ENCODE measurements around the gene COP1. TPM values are rescaled to one million over a fixed set of nuclear protein-coding genes. Genes with fewer than 3 reads are reported as not detected.

The COP1 gene
- total RNA-seq, 6 experiments from 2014 or later: 27.8 to 33.0 (median 30.1) TPM

GRCh38 chr1:176227579-176227978 lies 20.5 kb upstream of the COP1 start:
- Mint-ChIP-seq H3K36me3 (ENCODE audit: low read depth) (no peaks in the 10 kb centered on the region), H3K27me3 (ENCODE audit: insufficient read depth) (peaks cover 5% of the 10 kb centered on the region; the same call in 1 of the 2 replicates), H3K4me3 (peak overlapping the region; percentile 79; the same call in 1 of the 2 replicates), H3K27ac (peak overlapping the region; percentile 64; the same call in 1 of the 2 replicates), H3K4me1 (ENCODE audit: low read depth) (peaks cover 11% of the 10 kb centered on the region; the same call in 1 of the 2 replicates), H3K9me3 (no peaks in the 10 kb centered on the region)
- TF ChIP-seq CTCF (IDR thresholded peaks at IDR 0.05): no peak
- no peak for DNase-seq

GRCh38 chr1:176225911-176226310 lies 18.8 kb upstream of the COP1 start:
- peaks cover 11% of the 10 kb centered on the region; the same call in 1 of the 2 replicates for H3K4me1 Mint-ChIP-seq (ENCODE audit: low read depth)
- peaks cover 5% of the 10 kb centered on the region; the same call in 1 of the 2 replicates for H3K27me3 Mint-ChIP-seq (ENCODE audit: insufficient read depth)
- no peak for TF ChIP-seq CTCF (IDR thresholded peaks at IDR 0.05)
- no peak overlapping the region for H3K27ac Mint-ChIP-seq
- H3K36me3 Mint-ChIP-seq (ENCODE audit: low read depth): no peaks in the 10 kb centered on the region
- no peaks in the 10 kb centered on the region for H3K9me3 Mint-ChIP-seq
- DNase-seq: no peak
- no peak overlapping the region for H3K4me3 Mint-ChIP-seq

- Mint-ChIP-seq H3K27ac (no peak overlapping the region), H3K4me3 (no peak overlapping the region), H3K4me1 (ENCODE audit: low read depth) (peaks cover 11% of the 10 kb centered on the region; the same call in 1 of the 2 replicates), H3K36me3 (ENCODE audit: low read depth) (no peaks in the 10 kb centered on the region), H3K27me3 (ENCODE audit: insufficient read depth) (peaks cover 5% of the 10 kb centered on the region; the same call in 1 of the 2 replicates), H3K9me3 (no peaks in the 10 kb centered on the region)
- no peak for DNase-seq
- no peak for TF ChIP-seq CTCF (IDR thresholded peaks at IDR 0.05)
These were observed 18.4 kb upstream of the COP1 start for GRCh38 chr1:176225479-176225875.

- Mint-ChIP-seq H3K27ac (no peak overlapping the region), H3K4me1 (ENCODE audit: low read depth) (peaks cover 4% of the 10 kb centered on the region; the same call in 1 of the 2 replicates), H3K4me3 (no peak overlapping the region), H3K9me3 (no peaks in the 10 kb centered on the region), H3K27me3 (ENCODE audit: insufficient read depth) (peaks cover 3% of the 10 kb centered on the region), H3K36me3 (ENCODE audit: low read depth) (no peaks in the 10 kb centered on the region)
- TF ChIP-seq CTCF (IDR thresholded peaks at IDR 0.05): no peak
- DNase-seq: no peak
These were observed 15.1 kb upstream of the COP1 start for GRCh38 chr1:176222196-176222595.

- H3K27me3 Mint-ChIP-seq (ENCODE audit: insufficient read depth): peaks cover 5% of the 10 kb centered on the region
- no peak overlapping the region for H3K27ac Mint-ChIP-seq
- H3K36me3 Mint-ChIP-seq (ENCODE audit: low read depth): no peaks in the 10 kb centered on the region
- no peak for DNase-seq
- no peaks in the 10 kb centered on the region for H3K4me1 Mint-ChIP-seq (ENCODE audit: low read depth)
- H3K4me3 Mint-ChIP-seq: no peak overlapping the region
- H3K9me3 Mint-ChIP-seq: no peaks in the 10 kb centered on the region
- TF ChIP-seq CTCF (IDR thresholded peaks at IDR 0.05): no peak
These were observed 13.1 kb upstream of the COP1 start for GRCh38 chr1:176220100-176220689.

All from HFFc6 (cell line).